Activated naive CD4-positive, alpha-beta T cell treated with anti-CD3 and anti-CD28 coated beads, Interleukin-2, amount 10 ng/mL, durations not matched to agents 5 hours and 36 hours (primary cell): ENCODE results near the gene RFPL4AL1. TPM values are rescaled to one million over a fixed set of nuclear protein-coding genes. Genes with fewer than 3 reads are reported as not detected.

Experiments
- total RNA-seq, 2 experiments: library from RNA; stranded (reverse); gene quantifications; one replicate each; pipeline ENCODE4 v1.2.3, GENCODE V29; 2021

RFPL4AL1 gene
- not detected for total RNA-seq

GRCh38 chr19:55768818-55769217 is at the start of gene RFPL4AL1:
RFPL4AL1 (plus strand) TSS chr19:55769118; CDS start chr19:55771805, 2,687 bp downstream.

DNA sequence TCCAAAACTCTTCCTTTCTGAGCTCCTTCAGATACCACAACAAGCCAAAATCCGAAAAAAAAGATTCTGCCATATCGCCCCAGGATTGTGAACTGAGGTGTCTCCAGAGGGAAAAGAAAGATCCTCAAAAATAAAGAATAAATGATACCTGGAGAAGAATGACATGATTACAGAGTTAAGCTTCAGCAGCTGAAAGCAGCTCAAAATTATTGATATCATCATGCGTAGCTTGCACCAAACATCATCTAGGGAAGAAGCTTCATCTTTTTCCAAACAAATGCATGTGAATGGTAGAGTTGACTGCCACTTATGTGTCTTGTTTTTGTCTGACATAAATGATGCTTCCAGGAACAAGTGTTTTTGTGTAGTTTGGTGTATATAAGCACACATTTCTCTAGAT is 30.6 kb upstream of the RFPL4AL1 start, which contains the start of gene NLRP9:
NLRP9 (minus strand) TSS at position 101 of the 400 bp plus-strand sequence; CDS start at position 73, 28 bp downstream.

GRCh38 chr19:55758797-55759196 is 10.1 kb upstream of the RFPL4AL1 start, which contains the start of gene RFPL4A:
RFPL4A (plus strand) TSS chr19:55759097; CDS start chr19:55761801, 2,704 bp downstream.

Other genes starting within 250 kb of the RFPL4AL1 start
- not detected for gene SBK2, start 232.0 kb upstream of the RFPL4AL1 start, total RNA-seq
- gene SBK3, start 223.6 kb upstream of the RFPL4AL1 start, total RNA-seq: not detected
- 1 to 10 TPM; 6.4 to 7.8 TPM for gene ZNF579, start 188.3 kb upstream of the RFPL4AL1 start, total RNA-seq
- gene FIZ1, start 169.6 kb upstream of the RFPL4AL1 start, total RNA-seq: 10 to 100 TPM; 14.7 to 16.3 TPM
- 10 to 100 TPM; 33.7 to 35.0 TPM for gene ZNF524, start 168.8 kb upstream of the RFPL4AL1 start, total RNA-seq
- 10 to 100 TPM; 16.1 to 16.2 TPM for gene ZNF865, start 163.5 kb upstream of the RFPL4AL1 start, total RNA-seq
- 1 to 10 TPM; 7.2 to 8.1 TPM for gene ZNF784, start 144.6 kb upstream of the RFPL4AL1 start, total RNA-seq
- gene ZNF580, start 128.1 kb upstream of the RFPL4AL1 start, total RNA-seq: 10 to 100 TPM; 41.8 to 50.6 TPM
- gene ZNF581, start 125.5 kb upstream of the RFPL4AL1 start, total RNA-seq: 10 to 100 TPM; 39.1 to 39.3 TPM
- 1 to 10 TPM; 8.8 to 8.9 TPM for gene CCDC106, start 120.9 kb upstream of the RFPL4AL1 start, total RNA-seq
- 100 to 1,000 TPM; 221 to 225 TPM for gene U2AF2, start 114.1 kb upstream of the RFPL4AL1 start, total RNA-seq
- 10 to 100 TPM; 55.7 to 56.8 TPM for gene EPN1, start 93.9 kb upstream of the RFPL4AL1 start, total RNA-seq
- gene NLRP9, start 30.7 kb upstream of the RFPL4AL1 start, total RNA-seq: not detected
- not detected for gene RFPL4A, start 10.0 kb upstream of the RFPL4AL1 start, total RNA-seq
- not detected for gene NLRP11, start 62.9 kb downstream of the RFPL4AL1 start, total RNA-seq
- not detected for gene NLRP4, start 67.4 kb downstream of the RFPL4AL1 start, total RNA-seq
- gene NLRP13, start 163.2 kb downstream of the RFPL4AL1 start, total RNA-seq: not detected
- gene NLRP8, start 178.7 kb downstream of the RFPL4AL1 start, total RNA-seq: not detected
- not detected for gene NLRP5, start 217.7 kb downstream of the RFPL4AL1 start, total RNA-seq